NOMO-1 treated with DMSO at 0.1 percent for 48 hours (cell line): ENCODE measurements around the gene ABCD4.
A peak's percentile ranks its signal among the peaks of the same experiment; 100 is the strongest.

ENCODE experiments used
- DNase-seq: peaks from one replicate; lab custom pipeline; 2025; ENCODE audit not compliant: unreplicated experiment; lab: John Stamatoyannopoulos, UW

The ABCD4 gene

DNA sequence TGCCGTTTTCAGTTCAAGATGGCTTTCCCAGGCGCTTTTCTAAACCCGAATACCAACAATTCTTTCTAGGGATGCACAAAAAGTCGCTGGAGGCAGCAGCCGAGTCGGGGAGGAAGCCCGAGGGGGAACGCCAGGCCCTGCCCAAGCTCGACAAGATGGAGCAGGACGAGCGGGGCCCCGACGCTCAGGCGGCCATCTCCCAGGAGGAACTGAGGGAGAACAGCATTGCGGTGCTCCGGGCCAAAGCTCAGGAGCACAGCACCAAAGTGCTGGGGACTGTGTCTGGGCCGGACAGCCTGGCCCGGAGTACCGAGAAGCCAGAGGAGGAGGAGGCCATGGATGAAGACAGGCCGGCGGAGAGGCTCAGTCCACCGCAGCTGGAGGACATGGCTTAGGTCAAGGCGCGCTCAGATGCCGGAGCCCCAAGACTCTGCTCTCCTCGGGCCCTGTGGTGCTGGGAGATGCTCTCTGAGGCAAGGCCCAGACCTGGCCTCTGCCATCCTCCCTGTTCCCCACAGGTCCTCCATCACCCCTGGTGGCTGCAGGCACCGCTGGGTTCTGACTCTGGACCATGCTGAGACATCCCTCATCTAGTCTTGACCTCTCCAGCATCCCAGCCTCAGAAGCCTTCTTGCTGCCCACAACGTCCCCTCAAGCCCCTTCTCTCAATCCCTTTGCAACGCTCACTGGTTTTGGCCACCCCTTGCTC lies 42.1 kb downstream of the ABCD4 start:
- no peak for DNase-seq

- no peak for DNase-seq
Measured at GRCh38 chr14:74259513-74259912, 43.2 kb downstream of the ABCD4 start.

DNA sequence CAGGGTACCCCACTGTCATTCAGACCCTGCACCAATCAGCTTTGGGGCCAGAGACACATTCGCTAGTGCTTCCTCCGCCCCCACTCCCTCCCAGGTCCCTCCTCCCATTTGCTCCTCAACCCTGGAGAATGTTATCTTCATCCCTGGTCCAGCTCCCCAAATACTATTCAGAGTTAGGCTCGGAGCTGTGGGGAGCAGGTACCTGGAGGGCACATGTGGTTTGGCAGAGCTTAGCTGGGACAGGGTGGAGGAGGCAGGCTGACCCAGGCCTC lies 44.0 kb downstream of the ABCD4 start:
- DNase-seq: no peak

- DNase-seq: no peak
Measured at GRCh38 chr14:74257941-74258763, 44.6 kb downstream of the ABCD4 start.

GRCh38 chr14:74257078-74257940 lies 45.4 kb downstream of the ABCD4 start:
- DNase-seq: peak; percentile 14

DNA sequence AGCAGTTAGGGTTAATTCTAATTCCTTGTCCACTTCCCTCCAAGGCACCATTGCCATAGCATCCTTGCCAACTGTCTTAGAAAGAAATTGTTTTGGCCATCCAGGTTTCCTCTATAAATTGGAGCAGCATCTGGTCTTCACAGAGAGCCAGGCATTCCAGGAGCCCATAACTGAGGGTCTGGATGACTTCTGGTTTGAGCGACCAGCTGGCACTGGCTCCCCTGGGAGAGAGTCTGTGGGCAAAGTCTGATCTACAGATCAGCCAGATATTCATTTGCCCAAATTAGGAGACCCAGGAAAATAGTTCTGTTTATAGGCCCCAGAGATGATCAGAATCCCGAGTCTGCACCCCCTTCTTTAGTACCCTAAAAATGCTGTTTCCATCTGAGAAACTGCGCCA lies 47.5 kb downstream of the ABCD4 start:
- DNase-seq: no peak

DNA sequence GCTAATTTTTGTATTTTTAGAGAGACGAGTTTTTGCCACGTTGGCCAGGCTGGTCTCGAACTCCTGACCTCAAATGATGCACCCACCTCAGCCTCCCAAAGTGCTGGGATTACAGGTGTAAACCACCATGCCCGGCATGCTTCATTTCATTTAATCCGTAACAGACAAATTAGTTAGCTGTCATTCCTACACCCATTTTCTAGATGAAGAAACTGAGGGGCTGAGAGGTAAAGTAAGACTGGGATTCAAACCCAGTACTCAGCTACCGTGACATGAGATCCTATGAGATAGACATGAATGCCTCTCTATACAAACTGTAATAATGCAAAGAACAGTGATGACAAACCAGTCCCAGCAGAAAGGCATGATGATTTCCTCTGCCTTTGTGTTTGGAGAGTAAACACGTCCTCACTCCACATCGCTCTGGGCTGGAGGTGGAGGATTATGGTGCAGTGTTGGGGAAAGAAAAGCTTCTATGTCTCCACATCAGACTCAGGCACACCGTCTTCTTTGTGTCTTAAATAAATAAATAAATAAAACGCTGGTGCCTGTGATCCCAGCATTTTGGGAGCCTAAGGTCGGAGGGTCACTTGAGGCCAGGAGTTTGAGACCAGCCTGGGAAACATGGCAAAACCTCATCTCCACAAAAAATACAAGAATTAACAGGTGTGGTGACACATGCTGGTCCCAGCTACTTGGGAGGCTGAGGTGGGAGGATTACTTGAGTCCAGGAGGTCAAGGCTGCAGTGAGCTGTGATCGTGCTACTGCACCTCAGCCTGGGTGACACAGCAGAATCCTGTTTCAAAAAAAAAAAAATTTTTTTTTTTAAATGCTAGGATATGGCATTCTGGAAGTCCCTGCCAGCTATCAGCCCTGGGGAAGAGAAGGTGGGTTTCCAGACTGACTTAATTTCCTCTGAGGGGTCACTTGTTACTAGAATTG lies 53.0 kb downstream of the ABCD4 start:
- DNase-seq: no peak

DNA sequence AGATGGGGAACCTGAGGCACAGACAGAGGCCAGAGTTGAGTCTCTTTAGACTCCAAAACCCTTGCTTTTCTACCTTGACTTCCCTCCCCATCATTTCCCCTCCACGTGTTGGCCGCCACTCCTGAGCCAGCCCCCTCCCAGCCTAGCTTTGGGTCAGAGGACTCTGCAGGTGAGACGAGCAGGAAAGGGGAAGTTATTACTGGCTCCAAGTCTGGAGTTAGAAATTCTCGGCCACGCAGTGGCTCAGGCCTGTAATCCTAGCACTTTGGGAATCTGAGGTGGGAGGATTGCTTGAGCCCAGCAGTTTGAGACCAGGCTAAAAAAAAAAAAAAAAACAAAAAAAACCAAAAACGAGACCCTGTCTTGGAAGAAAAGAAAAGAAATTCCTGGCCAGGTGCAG lies 54.7 kb downstream of the ABCD4 start:
- no peak for DNase-seq

DNA sequence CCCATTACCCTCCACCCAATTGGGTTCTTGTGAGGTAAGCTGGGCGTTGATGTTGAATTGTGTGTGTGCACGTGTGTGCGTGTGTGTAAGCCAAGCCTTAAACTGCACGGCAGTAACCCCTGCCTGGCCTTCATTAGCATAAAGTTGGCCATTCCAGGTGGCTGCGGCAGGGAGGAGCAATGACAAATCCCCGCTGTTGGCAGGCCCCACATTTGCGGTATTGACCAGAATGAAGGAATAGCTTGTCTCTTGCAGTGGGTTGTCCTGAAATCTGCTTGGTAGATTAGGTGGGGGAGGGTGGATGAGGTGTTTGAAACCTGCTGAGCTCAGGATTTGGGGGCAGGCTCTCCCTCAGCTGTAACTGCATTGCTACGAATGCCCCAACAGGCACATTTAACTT lies 56.2 kb downstream of the ABCD4 start:
- no peak for DNase-seq

DNA sequence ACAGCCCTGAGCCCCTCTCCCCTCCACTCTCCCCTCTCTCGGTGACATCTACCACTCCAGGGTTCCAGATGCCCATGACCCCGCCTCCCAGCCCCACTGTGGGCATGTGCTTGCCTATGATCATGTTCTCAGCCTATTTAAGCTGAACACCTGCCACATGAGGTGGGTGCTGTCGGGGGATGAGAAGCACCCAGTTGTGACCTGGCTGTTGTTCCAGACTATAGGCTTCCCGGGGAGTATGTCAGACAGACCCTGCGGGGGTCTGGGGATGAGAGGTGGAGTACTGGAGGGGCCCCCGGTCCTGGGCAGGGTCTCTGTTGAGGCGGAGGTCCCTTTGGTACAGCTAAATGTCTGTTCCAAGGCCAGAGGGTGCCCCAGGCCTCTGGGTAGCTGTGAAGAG lies 57.4 kb downstream of the ABCD4 start:
- DNase-seq: no peak

GRCh38 chr14:74244115-74244514 lies 58.6 kb downstream of the ABCD4 start:
- DNase-seq: no peak

- DNase-seq: no peak
Measured at GRCh38 chr14:74243051-74243450, 59.7 kb downstream of the ABCD4 start.

- no peak for DNase-seq
Measured at GRCh38 chr14:74242780-74243042, 60.0 kb downstream of the ABCD4 start.

- DNase-seq: no peak
Measured at GRCh38 chr14:74242021-74242779, 60.5 kb downstream of the ABCD4 start.

GRCh38 chr14:74241652-74242017 lies 61.1 kb downstream of the ABCD4 start:
- no peak for DNase-seq

- no peak for DNase-seq
Measured at GRCh38 chr14:74240794-74241651, 61.7 kb downstream of the ABCD4 start.

DNA sequence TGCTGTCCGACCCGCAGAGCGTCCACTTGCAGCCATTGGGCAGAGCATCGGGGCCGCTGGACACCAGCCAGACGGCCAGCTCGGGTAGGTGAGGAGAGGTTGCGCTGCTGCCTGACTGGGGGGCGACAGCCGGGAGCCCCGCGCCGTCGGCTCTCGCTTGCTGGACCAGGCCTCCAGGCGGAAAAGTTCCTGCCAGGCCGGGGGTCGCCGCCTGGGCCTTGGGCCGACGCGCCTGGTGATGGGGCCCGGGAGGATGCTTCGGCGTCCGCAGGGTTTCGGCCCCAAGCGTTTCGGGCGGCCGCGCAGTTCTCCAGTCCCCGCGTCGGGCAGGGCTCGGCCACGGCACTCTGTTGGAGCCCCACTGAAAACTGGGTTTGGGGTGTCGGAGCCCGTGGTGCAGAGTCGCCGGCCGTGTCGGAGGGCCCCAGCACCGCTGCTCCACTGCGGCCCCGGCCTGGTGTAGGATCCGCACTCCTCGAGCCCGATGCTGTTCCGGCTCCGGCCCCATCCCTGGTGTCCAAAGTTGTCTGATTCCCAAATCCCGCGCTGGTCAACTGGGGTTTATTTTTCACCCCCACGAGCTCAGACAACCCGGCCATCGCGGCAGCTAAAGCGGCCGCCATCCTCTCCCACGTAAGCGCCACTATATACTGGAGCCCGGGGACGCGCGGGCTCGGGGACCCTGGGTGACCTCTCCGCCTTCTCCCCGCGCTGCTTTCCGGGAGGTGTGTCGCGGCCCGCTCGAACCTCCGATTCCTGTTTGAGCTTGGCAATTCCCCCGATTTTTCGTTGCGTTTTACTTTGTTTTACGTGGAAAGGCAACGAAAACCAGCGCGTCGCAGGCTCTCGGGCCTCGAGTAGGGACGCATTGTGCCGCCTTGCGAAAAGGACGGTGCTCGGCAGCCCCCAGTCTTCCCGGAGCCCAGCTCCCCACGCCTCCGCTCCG lies 62.6 kb downstream of the ABCD4 start:
- no peak for DNase-seq
